ENCODE data around the gene ALG14. TPM values are rescaled to one million over a fixed set of nuclear protein-coding genes. Genes with fewer than 3 reads are reported as not detected.

The ALG14 gene
- total and polyA plus RNA-seq, 7 donors = 0.48 to 2.7 (median 2.1) TPM

GRCh38 chr1:95002540-95003432 is 70.0 kb downstream of the ALG14 start:
- no peaks in the 10 kb centered on the region for H3K27me3 ChIP-seq (ENCODE audit: insufficient read depth in 3 of 3, low read length in 2 of 3)
- no peaks in the 10 kb centered on the region for H3K36me3 ChIP-seq (ENCODE audit: insufficient read depth in 1 of 2, low read depth in 1 of 2)
- H3K4me1 ChIP-seq = no peaks in the 10 kb centered on the region
- TF ChIP-seq, protein P1, sequence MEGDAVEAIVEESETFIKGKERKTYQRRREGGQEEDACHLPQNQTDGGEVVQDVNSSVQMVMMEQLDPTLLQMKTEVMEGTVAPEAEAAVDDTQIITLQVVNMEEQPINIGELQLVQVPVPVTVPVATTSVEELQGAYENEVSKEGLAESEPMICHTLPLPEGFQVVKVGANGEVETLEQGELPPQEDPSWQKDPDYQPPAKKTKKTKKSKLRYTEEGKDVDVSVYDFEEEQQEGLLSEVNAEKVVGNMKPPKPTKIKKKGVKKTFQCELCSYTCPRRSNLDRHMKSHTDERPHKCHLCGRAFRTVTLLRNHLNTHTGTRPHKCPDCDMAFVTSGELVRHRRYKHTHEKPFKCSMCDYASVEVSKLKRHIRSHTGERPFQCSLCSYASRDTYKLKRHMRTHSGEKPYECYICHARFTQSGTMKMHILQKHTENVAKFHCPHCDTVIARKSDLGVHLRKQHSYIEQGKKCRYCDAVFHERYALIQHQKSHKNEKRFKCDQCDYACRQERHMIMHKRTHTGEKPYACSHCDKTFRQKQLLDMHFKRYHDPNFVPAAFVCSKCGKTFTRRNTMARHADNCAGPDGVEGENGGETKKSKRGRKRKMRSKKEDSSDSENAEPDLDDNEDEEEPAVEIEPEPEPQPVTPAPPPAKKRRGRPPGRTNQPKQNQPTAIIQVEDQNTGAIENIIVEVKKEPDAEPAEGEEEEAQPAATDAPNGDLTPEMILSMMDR (IDR thresholded peaks at IDR 0.05) = no peak
- WGBS, 3 donors = 27 to 32% (median 30%) methylated on average over 8 of the region's 8 CpGs
- H3K4me3 ChIP-seq = no peak overlapping the region
- H3K9me3 ChIP-seq = no peaks in the 10 kb centered on the region
- ATAC-seq (no peak), DNase-seq (no peak)
- H3K27ac ChIP-seq = no peak overlapping the region
- intact Hi-C loops (cut with DNase I) = no loop called here

- Histone ChIP-seq H3K27me3 (ENCODE audit: insufficient read depth in 3 of 3, low read length in 2 of 3) (no peaks in the 10 kb centered on the region), H3K4me3 (no peak overlapping the region), H3K27ac (no peak overlapping the region), H3K9me3 (no peaks in the 10 kb centered on the region), H3K4me1 (no peaks in the 10 kb centered on the region), H3K36me3 (ENCODE audit: insufficient read depth in 1 of 2, low read depth in 1 of 2) (no peaks in the 10 kb centered on the region)
- 63 to 72% (median 69%) methylated on average over 5 of the region's 5 CpGs for WGBS, 3 donors
- intact Hi-C loops (cut with DNase I) = no loop called here
- ATAC-seq (no peak), DNase-seq (no peak)
- TF ChIP-seq, protein P1 (IDR thresholded peaks at IDR 0.05) = no peak
Observed at GRCh38 chr1:95002164-95002539, 70.6 kb downstream of the ALG14 start.

DNA sequence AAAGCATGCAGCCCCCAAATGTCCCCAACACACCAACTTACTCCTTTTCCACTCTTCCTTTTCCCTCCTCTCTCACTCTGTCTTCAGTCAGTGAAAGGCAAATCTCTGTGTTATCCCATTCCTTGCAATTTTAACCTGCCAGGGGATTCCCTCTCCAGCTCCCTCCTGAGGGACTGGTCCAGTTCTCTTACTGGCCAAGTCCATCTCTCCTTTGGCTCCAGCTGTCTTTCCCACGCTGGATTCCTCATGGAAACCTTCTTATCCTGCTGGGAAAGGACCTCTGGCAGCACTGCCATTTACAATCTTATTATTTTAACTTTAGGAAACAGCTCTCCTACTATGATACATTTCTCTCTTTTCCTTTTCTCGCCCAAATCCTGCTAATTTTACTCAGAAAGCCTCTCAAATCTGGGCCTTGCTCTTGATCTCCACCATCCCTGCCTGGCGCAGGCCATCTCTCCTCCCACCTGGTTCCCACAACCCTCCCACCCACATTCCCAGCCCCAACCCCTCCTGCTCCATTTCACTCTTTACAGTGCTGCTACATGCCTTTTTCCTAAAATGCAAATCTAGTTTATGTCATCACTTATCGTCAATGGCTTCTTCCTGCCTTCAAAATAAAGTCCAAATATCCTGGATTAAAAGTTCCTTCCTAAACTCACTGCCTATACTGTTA is 73.2 kb downstream of the ALG14 start:
- no peaks in the 10 kb centered on the region for H3K27me3 ChIP-seq (ENCODE audit: insufficient read depth in 3 of 3, low read length in 2 of 3)
- WGBS, 3 donors = 67 to 80% (median 73%) methylated on average over 4 of the region's 4 CpGs
- H3K36me3 ChIP-seq (ENCODE audit: insufficient read depth in 1 of 2, low read depth in 1 of 2) = no peaks in the 10 kb centered on the region
- ATAC-seq (no peak), DNase-seq (no peak)
- no peaks in the 10 kb centered on the region for H3K4me1 ChIP-seq
- H3K27ac ChIP-seq = no peak overlapping the region
- TF ChIP-seq, protein P1 (IDR thresholded peaks at IDR 0.05) = no peak
- no peaks in the 10 kb centered on the region for H3K9me3 ChIP-seq
- intact Hi-C loops (cut with DNase I) = no loop called here
- H3K4me3 ChIP-seq = no peak overlapping the region

DNA sequence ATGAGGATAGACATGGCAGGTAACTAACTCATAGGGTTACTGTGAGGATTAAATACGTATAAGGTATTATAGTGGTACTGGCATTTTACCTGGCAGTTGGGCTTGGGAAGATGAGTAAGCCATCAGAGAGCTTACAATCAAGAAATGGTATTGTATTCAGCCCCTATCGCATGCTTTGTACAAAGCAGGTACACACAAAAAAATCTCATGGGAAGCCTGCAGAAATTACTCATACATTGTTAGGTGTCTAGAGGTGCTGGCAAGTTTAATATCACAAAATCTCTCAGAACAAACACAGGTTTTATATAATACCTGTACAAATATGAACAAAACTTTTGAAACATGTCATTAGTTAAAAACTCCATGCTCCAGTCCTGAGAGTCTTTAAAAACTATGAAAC is 74.0 kb downstream of the ALG14 start:
- ATAC-seq (no peak), DNase-seq (no peak)
- H3K4me3 ChIP-seq = no peak overlapping the region
- no peaks in the 10 kb centered on the region for H3K9me3 ChIP-seq
- 93 to 97% (median 97%) methylated on average over 2 of the region's 2 CpGs for WGBS, 3 donors
- H3K4me1 ChIP-seq = no peaks in the 10 kb centered on the region
- H3K27me3 ChIP-seq (ENCODE audit: insufficient read depth in 3 of 3, low read length in 2 of 3) = no peaks in the 10 kb centered on the region
- H3K27ac ChIP-seq = no peak overlapping the region
- intact Hi-C loops (cut with DNase I) = no loop called here
- no peaks in the 10 kb centered on the region for H3K36me3 ChIP-seq (ENCODE audit: insufficient read depth in 1 of 2, low read depth in 1 of 2)
- TF ChIP-seq, protein P1 (IDR thresholded peaks at IDR 0.05) = no peak

Data from psoas muscle (tissue), 8 donors.